PC-3 (cell line): ENCODE data around the gene RIC1. TPM values are rescaled to one million over a fixed set of nuclear protein-coding genes. Genes with fewer than 3 reads are reported as not detected.
"Not testable (repeated sequence)": the region's sequence is repeated elsewhere in the genome, so short reads cannot be mapped to it uniquely, and the experiment has no call there.

Experiments used
- ATAC-seq: fragments of 200-7000 bp; cut with Tn5 transposase; 2 replicates; pipeline ENCODE4 v1.9.1; 2020; ENCODE audit warnings: mild to moderate bottlenecking, moderate library complexity
- BruUV-seq: library from RNA; stranded (reverse); fragments of 400-500 nt; replicated peaks from 2 replicates; lab custom pipeline; 2021; lab: Mats Ljungman, UMichigan
- CTCF ChIA-PET: fragments of 300-600 bp; sonication (Branson Sonifier 250); formaldehyde crosslinking; loops from one replicate; lab custom pipeline; 2022; ENCODE audit warnings: antibody characterized with exemption; lab: Charles Lee
- POLR2A ChIA-PET: fragments of 300-600 bp; sonication (Branson Sonifier 250); formaldehyde crosslinking; loops from one replicate; lab custom pipeline; 2022; ENCODE audit warnings: antibody characterized with exemption; ENCODE audit not compliant: unreplicated experiment; lab: Charles Lee
- DNase-seq: peaks from one replicate; pipeline ENCODE4 v3.0.0-alpha.2; 2015
- H2AFZ ChIP-seq: fragments of 300-600 bp; sonication (generic); 2 replicates; pipeline ENCODE4 v1.6.0; 2016; ENCODE audit warnings: antibody characterized with exemption, low read length
- H3F3A ChIP-seq: fragments of 300-600 bp; sonication (generic); one replicate; pipeline ENCODE4 v1.6.0; 2017; ENCODE audit warnings: antibody characterized with exemption, low read length, control low read depth, mild to moderate bottlenecking; ENCODE audit not compliant: unreplicated experiment
- H3K27ac ChIP-seq: fragments of 300-600 bp; sonication (generic); 2 replicates; pipeline ENCODE4 v1.5.1; 2016; ENCODE audit warnings: mild to moderate bottlenecking, low read length
- H3K27me3 ChIP-seq: fragments of 300-600 bp; sonication (generic); 2 replicates; pipeline ENCODE4 v1.6.1; 2016; ENCODE audit warnings: low read length, mixed read lengths
- H3K36me3 ChIP-seq: fragments of 300-600 bp; sonication (generic); 2 replicates; pipeline ENCODE4 v1.6.1; 2016; ENCODE audit warnings: low read depth, mixed run types, low read length, mixed read lengths
- H3K4me1 ChIP-seq: fragments of 300-600 bp; sonication (generic); 2 replicates; pipeline ENCODE4 v1.5.1; 2016; ENCODE audit warnings: low read length; ENCODE audit not compliant: insufficient read depth
- H3K4me2 ChIP-seq: fragments of 300-600 bp; sonication (generic); 2 replicates; pipeline ENCODE4 v1.6.0; 2016; ENCODE audit warnings: low read length
- H3K4me3 ChIP-seq: fragments of 300-600 bp; sonication (generic); 2 replicates; pipeline ENCODE4 v1.5.1; 2016; ENCODE audit warnings: mild to moderate bottlenecking, low read length, mixed read lengths
- H3K79me2 ChIP-seq: fragments of 300-600 bp; sonication (generic); 2 replicates; pipeline ENCODE4 v1.6.1; 2017; ENCODE audit warnings: low read length, mixed read lengths
- H3K9ac ChIP-seq: fragments of 300-600 bp; sonication (generic); 2 replicates; pipeline ENCODE4 v1.6.0; 2016; ENCODE audit warnings: mild to moderate bottlenecking, low read length
- H3K9me2 ChIP-seq: fragments of 300-600 bp; sonication (generic); replicated peaks from 2 replicates; pipeline ENCODE4 v1.6.1; 2016; ENCODE audit warnings: mixed run types, low read length, mixed read lengths
- H3K9me3 ChIP-seq: fragments of 300-600 bp; sonication (generic); 2 replicates; pipeline ENCODE4 v1.6.1; 2016; ENCODE audit warnings: low read length, mixed read lengths
- H4K20me1 ChIP-seq: fragments of 300-600 bp; sonication (generic); 2 replicates; pipeline ENCODE4 v1.6.1; 2016; ENCODE audit warnings: low read length, mixed read lengths
- EZH2 ChIP-seq: fragments of 300-600 bp; sonication (generic); IDR thresholded peaks from one replicate; pipeline ENCODE4 v1.6.1; 2017; ENCODE audit warnings: antibody characterized with exemption, mild to moderate bottlenecking, low read length; ENCODE audit not compliant: unreplicated experiment
- EZH2phosphoT487 ChIP-seq: fragments of 300-600 bp; sonication (generic); IDR thresholded peaks from 2 replicates; pipeline ENCODE4 v1.6.1; 2018; ENCODE audit warnings: mild to moderate bottlenecking, antibody characterized with exemption, low read length, borderline replicate concordance
- intact Hi-C: fragments of 100-400 bp; cut with micrococcal nuclease; formaldehyde crosslinking; loops from 2 replicates; pipeline ENCODE4 v1.9.0; 2023
- total RNA-seq: library from RNA; depleted of rRNA; stranded (reverse); fragments of >200 nt; gene quantifications from 2 replicates; pipeline ENCODE4 v1.2.3, GENCODE V29; 2014
- TF ChIP-seq, protein P1 (sequence below): fragments of 300-600 bp; sonication (generic); conservative IDR thresholded peaks from 2 replicates; pipeline ENCODE4 v1.5.1; 2017; ENCODE audit warnings: antibody characterized with exemption, low read depth, mild to moderate bottlenecking, low read length

The RIC1 gene
- total RNA-seq, 1 experiment from 2014 or later, result 16.0 TPM

DNA sequence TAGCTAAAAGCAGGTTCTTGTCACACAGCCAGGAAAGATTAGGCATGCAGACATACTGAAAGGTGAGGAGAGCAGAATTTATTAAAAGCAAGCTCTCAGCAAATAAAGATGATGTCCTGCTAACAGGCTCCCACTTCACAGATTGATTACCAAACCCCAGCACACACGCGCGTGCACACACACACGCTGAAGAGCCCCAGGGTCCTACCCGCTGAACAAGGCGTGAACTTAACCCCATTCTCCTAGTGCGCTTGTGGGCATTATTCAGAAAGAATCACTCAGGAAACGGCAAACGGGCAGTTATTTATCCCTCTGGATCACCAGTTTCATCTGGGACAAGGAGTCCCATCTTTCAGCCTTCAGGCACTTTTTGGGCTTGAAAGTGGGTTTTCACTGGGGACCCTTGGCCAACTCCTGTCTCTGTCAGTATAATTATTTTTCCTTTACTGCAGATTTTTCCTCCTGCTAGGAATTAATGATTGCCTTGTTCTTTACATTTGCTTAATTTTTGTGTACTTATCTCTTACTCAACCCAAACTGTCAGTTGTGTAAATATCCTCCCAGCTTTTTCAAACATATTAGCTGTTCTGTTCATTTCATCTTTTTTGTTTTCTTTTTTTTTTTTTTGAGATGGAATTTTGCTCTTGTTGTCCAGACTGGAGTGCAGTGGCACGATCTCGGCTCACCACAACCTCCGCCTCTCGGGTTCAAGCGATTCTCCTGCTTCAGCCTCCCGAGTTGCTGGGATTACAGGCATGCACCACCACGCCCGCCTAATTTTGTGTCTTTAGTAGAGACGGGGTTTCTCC, 92.6 kb downstream of the RIC1 start:
- peak overlapping the region; percentile 59; the same call in 1 of the 2 replicates for H2AFZ ChIP-seq
- TF ChIP-seq EZH2phosphoT487 (no peak), EZH2 (no peak)
- TF ChIP-seq, protein P1, sequence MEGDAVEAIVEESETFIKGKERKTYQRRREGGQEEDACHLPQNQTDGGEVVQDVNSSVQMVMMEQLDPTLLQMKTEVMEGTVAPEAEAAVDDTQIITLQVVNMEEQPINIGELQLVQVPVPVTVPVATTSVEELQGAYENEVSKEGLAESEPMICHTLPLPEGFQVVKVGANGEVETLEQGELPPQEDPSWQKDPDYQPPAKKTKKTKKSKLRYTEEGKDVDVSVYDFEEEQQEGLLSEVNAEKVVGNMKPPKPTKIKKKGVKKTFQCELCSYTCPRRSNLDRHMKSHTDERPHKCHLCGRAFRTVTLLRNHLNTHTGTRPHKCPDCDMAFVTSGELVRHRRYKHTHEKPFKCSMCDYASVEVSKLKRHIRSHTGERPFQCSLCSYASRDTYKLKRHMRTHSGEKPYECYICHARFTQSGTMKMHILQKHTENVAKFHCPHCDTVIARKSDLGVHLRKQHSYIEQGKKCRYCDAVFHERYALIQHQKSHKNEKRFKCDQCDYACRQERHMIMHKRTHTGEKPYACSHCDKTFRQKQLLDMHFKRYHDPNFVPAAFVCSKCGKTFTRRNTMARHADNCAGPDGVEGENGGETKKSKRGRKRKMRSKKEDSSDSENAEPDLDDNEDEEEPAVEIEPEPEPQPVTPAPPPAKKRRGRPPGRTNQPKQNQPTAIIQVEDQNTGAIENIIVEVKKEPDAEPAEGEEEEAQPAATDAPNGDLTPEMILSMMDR, result no peak
- H3K27ac ChIP-seq, result peak overlapping the region; percentile 95
- CTCF ChIA-PET, result no interaction called here
- no peaks in the 10 kb centered on the region for H3K9me2 ChIP-seq
- no peaks in the 10 kb centered on the region for H3K79me2 ChIP-seq
- BruUV-seq, result no TSS peak
- POLR2A ChIA-PET, result no interaction called here
- H3K4me2 ChIP-seq, result peak overlapping the region; percentile 86
- H3K27me3 ChIP-seq, result no peaks in the 10 kb centered on the region
- H3K9me3 ChIP-seq, result no peaks in the 10 kb centered on the region
- peaks cover 42% of the 10 kb centered on the region for H3K4me1 ChIP-seq
- peak; percentile 42 for ATAC-seq
- peak overlapping the region; percentile 59 for H3K4me3 ChIP-seq
- H3F3A ChIP-seq, result peaks cover 9% of the 10 kb centered on the region
- H3K9ac ChIP-seq, result peak overlapping the region; percentile 64
- peaks cover 6% of the 10 kb centered on the region; the same call in 1 of the 2 replicates for H3K36me3 ChIP-seq
- DNase-seq, result peak; percentile 57
- no peaks in the 10 kb centered on the region for H4K20me1 ChIP-seq
- intact Hi-C loops, result no loop called here

DNA sequence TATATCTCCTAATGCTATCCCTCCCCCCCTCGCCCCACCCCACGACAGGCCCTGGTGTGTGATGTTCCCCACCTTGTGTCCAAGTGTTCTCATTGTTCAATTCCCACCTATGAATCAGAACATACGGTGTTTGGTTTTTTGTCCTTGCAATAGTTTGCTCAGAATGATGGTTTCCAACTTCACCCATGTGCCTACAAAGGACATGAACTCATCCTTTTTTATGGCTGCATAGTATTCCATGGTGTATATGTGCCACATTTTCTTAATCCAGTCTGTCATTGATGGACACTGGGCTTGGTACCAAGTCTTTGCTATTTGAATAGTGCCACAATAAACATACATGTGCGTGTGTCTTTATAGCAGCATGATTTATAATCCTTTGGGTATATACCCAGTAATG, 93.8 kb downstream of the RIC1 start:
- H3K9me3 ChIP-seq, H2AFZ ChIP-seq, ATAC-seq, H3K79me2 ChIP-seq, H3K27me3 ChIP-seq, intact Hi-C loops, DNase-seq, POLR2A ChIA-PET, H3K27ac ChIP-seq, H3K4me3 ChIP-seq, H3K9me2 ChIP-seq, BruUV-seq, H3K4me2 ChIP-seq, H4K20me1 ChIP-seq, H3F3A ChIP-seq, H3K9ac ChIP-seq, H3K36me3 ChIP-seq: not testable (repeated sequence)
- peaks cover 42% of the 10 kb centered on the region for H3K4me1 ChIP-seq
- CTCF ChIA-PET, result interaction anchor here (0.5 kb wide), 1 partner anchor 19 kb away, joined by 3 read pairs; no protein-coding TSS in a partner anchor

DNA sequence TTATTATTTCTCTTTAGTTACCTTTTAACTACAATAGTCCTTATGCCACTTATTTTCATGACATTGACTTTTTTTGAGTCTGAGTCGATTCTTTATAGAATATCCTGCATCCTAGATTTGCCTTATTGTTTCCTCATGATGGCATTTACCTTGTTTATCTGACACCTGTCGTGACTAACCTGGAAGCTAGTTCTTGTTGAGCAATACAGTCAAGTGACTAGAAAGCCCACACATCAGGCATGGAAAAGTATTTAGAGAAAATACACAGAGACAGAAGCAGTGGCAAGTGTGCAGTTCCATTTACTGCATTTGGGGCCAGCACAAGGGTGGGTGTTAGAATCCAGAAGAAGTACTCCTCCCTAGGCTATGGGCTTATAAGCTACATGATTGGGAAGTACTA, 106.2 kb downstream of the RIC1 start:
- ChIA-PET POLR2A (no interaction called here), CTCF (no interaction called here)
- DNase-seq (no peak), ATAC-seq (no peak)
- H3K4me1 ChIP-seq, result no peaks in the 10 kb centered on the region
- H3K79me2 ChIP-seq, result no peaks in the 10 kb centered on the region
- TF ChIP-seq EZH2phosphoT487 (no peak), EZH2 (no peak)
- TF ChIP-seq, protein P1, result no peak
- no peaks in the 10 kb centered on the region for H3K9me3 ChIP-seq
- H4K20me1 ChIP-seq, result no peaks in the 10 kb centered on the region
- no peak overlapping the region for H3K9ac ChIP-seq
- H3K27me3 ChIP-seq, result no peaks in the 10 kb centered on the region
- H3K27ac ChIP-seq, result no peak overlapping the region
- H3K36me3 ChIP-seq, result peaks cover 3% of the 10 kb centered on the region; the same call in 1 of the 2 replicates
- no TSS peak for BruUV-seq
- intact Hi-C loops, result no loop called here
- H2AFZ ChIP-seq, result no peak overlapping the region
- H3K9me2 ChIP-seq, result no peaks in the 10 kb centered on the region
- H3K4me2 ChIP-seq, result no peak overlapping the region
- no peaks in the 10 kb centered on the region for H3F3A ChIP-seq
- H3K4me3 ChIP-seq, result no peak overlapping the region
